ENCODE measurements around the gene JUN.

The JUN gene

DNA sequence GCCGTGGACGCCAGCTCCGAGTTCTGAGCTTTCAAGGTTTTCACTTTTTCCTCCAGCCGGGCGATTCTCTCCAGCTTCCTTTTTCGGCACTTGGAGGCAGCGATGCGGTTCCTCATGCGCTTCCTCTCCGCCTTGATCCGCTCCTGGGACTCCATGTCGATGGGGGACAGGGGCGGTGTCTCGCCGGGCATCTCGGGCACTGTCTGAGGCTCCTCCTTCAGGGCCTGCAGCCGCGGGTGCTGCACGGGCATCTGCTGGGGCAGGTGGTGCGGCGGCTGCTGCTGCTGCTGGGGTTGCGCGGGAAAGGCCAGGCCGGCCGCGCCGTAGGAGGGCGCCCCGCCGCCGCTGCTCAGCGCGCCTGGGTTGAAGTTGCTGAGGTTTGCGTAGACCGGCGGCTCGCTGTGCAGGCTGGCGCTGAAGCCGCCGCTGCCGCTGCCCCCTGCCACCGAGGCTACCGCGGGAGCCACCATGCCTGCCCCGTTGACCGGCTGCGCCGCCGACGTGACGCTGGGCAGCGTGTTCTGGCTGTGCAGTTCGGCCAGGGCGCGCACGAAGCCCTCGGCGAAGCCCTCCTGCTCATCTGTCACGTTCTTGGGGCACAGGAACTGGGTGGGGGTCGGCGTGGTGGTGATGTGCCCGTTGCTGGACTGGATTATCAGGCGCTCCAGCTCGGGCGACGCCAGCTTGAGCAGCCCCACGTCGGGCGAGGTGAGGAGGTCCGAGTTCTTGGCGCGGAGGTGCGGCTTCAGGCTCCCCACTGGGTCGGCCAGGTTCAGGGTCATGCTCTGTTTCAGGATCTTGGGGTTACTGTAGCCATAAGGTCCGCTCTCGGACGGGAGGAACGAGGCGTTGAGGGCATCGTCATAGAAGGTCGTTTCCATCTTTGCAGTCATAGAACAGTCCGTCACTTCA is 1.4 kb downstream of the JUN start:
- DNase-seq, result peak; percentile 71 to 85

DNA sequence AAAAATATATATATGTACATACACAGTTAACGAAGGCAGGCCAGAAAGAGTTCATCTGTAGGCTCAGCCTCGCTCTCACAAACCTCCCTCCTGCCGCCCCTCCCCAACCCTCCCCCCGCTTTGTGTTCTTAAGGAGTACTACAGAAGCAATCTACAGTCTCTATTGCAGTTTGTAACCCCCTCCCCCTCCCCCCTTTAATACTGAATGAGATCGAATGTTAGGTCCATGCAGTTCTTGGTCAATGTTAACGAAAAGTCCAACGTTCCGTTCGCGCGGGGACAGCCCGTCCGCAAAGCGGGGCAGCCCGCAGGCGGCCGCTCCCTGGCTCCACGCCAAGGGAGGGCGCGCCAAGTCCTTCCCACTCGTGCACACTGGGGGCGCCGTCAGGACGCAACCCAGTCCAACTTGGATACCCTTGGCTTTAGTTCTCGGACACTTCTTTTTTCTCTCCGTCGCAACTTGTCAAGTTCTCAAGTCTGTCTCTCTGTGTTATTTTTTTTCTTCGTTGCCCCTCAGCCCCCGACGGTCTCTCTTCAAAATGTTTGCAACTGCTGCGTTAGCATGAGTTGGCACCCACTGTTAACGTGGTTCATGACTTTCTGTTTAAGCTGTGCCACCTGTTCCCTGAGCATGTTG is 2.2 kb downstream of the JUN start:
- DNase-seq, result peak; percentile 71 to 90

DNA sequence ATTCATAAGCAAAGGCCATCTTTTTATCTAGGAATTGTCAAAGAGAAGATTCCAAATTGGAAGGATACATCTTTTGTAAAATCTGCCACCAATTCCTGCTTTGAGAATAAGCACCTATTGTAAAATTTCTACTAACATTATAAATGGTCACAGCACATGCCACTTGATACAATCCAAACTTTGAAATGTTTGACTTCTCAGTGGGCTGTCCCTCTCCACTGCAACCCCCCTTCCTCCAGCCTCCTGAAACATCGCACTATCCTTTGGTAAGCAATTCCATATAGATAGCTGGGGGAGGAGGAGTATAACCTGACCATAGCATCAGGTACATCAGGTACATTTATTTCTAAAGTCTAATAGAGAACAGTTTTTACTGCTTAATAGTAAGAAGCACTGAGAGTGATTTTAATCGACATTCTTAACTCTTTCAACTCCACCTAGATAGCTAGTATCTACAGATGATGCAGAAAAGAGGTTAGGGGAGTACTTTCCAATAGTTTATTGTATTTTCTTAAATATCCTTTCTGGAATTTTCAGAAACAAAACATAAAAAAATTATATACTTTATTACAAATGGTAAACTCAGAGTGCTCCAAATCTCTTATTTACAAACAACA is 2.9 kb downstream of the JUN start:
- peak in 1 of 2 experiments; percentile 42 for DNase-seq

DNA sequence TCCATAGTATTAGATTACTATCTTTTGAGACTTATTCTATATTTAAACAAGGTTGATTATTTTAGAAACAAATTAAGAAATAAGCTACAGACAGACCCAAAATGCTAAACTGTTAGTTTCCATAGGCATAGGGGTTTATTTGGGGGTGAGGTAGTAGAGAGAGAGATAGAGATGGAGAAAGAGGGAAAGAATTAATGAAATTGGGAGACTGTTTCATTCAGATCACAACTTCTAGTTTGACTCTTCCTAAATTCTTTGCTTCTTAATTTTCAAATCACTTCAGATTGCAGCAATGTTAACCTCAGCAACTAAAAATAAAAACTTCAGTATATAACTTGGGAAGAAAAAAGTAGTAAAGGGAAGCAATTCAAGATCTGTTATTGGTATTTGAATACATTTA is 3.4 kb downstream of the JUN start:
- no peak for DNase-seq

DNA sequence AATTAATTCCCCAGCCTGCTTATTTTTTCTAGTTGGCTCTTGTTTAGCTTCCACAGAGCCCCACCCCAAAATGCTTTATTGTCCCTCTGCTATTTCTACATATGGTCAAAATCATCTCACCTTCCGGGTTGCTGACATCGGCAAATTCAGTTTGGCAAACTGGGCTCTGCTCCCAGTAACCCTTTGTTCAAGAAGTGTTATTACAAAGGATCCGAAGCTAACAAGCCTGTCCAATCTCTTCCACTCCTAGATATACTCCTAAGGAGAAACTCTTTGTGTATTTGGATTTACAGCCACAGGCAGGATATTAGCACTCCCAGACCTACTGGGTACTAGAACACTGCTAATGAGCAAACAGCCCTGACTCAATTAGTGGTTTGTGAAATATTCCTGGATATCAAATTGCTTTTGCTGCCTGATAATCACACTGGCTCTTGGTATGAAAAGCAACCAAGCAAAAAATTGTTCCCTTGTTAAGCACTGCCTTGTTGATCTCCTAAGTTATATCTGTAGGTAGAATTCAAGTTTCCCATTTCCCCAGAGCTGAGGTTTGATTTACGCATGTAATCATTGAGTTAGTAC is 4.0 kb downstream of the JUN start:
- peak; percentile 62 to 63 for DNase-seq

DNA sequence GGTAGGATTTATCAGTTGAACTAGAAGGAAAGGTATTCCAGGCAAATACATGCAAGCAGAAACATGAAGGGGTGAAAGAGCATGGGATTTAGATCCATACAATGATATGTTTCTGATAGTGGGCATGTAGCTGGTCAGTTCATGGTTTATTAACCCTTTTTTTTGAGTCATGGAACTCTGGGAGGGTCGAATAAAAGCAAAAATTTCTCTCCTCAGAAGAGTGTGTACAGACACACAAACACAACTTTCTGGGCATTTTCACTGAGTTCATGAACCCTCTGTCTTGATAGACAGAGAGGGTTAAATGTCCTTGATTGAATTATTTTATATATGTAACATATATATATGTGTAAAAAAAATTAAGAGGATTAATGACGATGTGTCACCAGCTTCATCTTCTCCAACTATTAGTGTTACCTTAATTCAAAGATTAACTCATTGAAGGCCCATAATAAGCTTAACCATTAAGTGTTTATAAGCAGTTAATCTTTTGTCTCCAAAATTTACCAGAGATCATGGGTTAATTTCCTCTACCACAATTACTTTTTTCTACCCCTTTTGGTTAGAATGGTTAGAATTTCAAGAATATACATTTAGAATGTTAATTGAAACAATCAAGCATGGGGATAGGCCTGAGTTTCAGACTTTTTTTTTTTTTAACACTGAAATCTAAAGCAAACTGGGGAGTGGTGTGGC is 4.6 kb downstream of the JUN start:
- DNase-seq, result no peak

DNA sequence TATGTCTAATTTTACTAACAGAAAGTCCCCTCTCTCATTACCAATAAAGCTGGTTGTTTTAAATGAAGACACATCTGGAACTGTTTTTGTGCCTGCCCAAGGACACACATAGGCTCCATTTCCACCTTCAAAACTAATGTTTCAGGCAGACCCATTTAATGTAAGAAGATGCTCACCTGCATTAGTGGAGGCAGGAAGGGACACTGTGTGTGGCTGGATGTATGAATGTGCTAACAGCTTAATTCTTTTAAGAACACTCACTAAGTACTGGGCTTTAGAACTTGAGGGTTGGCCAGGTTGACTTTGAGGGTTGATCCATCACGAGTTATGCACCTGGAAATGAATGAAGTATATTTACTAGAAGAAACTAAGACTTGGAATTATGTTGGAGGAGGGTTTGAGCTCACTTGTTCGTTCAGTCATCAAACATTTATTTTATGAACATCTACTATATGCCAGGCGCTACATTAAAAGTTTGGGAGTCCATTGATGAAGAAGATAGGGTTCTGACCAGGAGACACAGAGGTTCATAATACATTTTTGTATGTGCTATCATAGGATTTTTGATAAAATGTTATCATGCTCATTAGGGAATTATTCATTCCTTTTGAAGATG is 5.4 kb downstream of the JUN start:
- DNase-seq, result no peak

DNA sequence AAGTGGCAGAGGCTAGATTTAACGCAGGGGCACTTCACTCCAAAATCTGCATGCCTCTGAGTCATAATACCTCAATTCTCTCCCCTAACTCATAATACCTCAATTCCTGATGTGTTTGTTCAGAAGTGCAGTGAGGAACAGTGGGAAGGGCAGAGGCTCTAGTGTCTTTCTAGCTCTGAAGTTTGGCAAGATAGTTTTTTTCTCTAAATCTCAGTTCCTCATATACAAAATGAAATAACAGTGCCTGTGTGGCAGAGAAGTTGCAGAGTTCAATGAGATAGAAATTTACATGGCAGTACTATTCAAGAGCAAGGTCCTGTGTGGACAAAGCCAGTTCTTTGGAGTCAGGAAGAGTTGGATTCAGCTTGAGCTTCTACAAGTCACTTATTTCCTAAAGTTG is 9.8 kb downstream of the JUN start:
- no peak for DNase-seq

DNA sequence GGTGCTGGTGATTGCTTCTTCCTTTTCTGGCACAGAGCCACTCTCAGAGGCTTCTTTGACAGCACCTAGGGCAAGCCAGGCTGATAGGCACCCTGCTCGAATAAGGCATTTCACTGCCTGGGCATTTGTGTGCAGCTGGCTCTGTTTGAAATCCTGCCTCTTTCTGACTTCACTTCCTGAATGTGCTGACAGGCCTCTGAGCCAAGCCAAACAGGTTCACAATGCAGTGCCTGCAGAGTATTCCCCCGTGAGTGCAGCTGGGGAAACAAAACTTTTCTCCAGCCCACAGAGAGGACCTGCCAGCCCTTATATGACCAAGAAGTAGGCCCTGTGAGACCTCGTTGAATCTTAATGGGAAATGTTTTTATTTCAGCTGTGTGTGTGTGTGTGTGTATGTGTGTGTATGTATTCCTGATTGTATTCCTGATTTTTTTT is 10.4 kb downstream of the JUN start:
- peak in 1 of 2 experiments; percentile 59 for DNase-seq

DNA sequence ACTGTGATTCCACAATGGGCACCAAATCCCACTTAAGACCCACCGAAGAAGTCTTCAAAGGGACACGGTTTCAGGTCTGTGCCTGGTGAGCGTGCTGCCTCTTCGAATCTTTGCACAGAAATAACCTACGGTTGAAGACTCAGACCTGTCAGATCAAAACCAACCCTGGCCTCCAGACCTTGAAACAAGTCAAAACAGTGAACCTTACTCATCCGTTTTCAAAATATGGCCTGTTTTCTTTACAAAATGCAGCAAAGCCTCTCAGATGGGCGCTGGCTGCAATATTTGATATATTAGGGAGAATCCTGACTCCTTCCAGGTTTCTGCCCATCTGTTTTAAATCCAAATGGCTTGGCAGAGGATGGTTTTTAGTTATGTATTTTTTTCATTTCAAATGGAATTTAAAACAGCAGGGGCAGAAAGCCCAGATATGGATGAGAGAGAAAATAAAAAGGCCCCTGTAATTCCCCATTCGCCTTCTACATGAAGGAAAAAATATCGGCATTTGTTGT is 14.0 kb downstream of the JUN start:
- DNase-seq, result peak in 1 of 2 experiments; percentile 76

DNA sequence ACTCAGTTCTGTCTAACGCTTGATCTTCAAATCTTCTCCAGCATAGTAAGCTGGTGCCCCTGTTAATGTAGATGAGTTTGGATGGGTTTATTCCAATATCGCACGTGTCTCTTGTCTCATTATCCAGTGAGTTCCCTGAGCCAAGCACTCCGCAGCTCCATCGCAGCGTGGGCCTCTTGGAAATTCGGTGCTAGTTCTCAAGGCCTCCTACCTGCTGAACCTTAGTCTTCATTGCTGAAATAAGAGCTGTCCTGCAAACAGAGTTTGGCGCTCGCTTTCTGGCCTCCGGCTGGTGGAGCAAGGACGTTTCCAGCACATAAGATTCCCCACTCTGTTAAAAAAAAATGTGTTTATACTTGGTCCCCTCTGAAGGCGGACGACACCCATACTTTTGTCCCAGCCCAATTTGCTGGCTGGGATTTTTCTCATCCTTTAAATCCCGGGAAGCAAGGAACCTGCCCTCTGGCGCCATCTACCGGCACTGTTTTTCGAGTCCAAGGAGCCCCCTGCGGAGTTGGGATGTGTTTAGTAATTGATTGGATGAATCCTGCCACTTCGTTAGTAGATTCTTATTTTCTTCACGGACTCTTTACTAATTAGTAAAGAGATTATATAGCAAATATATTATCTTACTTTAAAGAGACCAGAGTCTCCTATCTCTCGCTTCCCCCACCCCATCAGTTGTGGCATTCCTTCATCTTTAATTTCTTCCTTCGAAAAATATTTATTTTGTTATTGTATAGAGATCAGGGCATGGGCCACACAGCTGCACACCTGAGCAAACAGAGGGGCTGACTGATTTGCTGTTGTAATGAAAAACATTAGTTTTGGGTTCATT is 14.7 kb downstream of the JUN start:
- DNase-seq, result peak; percentile 82 to 88

DNA sequence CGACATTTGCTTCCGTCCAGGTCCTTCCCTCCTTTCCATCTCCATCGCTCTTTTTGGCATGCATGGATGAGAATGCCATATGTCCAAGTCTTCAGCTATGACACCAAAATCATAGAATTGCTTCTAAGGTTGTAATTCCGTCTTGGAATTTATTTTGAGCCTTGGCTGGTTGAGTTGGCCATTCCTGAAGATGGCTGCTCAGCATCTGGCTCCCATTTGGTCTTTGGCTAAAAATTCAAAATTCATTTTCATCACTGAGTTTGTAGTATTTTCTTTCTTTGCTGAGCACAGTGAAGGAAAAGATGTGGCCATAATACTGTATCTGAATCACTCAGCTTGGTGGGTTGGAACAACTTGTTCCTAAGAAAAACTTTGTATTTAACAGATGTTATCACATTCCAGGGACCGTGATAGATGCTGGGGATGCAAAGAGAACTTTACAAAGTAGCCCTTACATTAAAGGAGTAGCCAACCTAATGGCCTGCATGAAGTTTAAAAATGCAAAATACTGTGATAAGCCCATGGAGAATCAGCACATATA is 15.6 kb downstream of the JUN start:
- peak in 1 of 2 experiments; percentile 45 for DNase-seq

DNA sequence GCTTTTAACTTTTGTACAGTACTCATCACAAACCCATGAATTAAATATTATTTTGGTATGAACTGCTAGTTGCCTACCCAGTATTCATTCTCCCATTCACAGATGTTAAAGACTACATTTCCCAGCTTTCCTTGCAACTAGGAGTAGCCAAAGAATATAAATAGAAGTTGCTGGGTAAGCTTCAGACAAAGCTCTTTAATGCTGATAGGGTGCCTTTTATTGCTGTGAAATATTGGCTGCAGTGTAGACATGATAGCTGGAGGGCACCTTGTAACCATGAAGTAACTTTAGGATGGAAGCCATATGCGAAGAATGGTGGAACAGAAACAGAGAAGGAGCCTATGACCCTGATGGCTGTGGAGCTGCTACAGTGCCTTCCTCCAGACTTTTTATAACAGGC is 16.7 kb downstream of the JUN start:
- DNase-seq, result no peak

DNA sequence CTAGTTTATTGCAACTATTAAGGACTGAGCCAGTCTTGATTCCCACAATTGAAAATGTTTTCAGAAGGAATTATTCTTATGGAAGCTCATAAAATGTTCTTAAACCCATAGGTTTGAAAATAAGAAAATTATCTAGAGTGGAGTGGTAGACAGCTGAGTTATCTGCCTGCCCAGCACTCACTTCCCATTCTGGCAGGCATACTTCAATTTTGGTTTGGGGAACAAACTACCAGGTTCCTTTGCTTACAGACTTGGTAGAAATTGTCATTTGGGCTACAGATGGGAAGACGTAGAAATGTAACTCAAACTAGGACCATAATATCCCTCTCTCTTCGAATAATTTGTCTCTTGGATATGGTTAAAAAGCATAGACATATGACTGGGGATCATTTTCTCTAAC is 18.4 kb downstream of the JUN start:
- no peak for DNase-seq

DNA sequence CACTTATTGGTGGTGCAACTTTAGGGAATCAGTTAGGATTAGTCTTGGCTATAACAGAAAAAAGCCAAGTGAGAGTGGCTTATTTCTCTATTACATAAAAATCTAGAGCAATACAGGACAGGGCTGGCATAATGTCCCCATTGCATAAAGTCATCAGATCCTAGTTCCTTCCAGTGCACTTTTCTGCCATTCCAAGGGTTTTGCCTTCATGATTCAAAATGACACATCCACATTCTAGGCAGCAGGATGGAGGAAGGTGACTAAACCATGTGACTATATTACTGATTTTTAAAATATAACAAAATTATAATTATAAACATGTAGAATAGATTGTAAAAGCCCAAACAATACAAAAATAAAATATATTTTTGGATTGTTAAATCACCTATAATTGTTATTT is 18.8 kb downstream of the JUN start:
- DNase-seq, result no peak

DNA sequence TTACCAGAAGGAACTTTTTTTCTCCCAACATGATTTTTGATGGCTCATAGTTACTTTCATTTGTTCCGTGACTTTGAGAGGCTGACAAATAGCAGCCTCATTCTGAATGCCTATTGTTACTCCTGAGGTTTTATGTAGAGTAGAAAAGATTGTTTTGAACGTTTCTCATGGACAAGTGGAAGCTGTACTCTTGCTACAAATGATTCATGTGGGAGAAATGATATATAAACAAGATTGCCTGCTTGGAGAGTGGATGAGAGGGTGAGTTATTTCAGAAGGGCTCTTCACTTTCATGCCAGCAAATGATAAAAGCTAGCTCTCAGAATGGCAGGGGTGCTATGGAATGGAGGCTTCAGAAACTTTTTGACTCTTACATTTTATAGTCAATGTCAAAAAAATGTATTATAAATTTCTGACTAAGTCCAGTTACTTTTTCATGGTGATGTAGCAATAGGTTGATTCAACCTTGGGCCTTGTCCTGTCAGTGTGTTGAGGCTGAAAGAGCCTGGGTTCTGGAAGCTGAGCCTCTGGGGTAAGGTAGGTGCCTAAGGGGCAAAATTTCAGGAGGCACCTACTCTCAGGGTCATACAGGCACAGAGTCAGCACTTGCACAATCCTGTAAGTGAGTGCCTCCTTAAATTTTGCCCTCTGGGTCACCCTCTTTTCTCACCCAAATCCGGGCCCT is 19.4 kb downstream of the JUN start:
- DNase-seq, result no peak

DNA sequence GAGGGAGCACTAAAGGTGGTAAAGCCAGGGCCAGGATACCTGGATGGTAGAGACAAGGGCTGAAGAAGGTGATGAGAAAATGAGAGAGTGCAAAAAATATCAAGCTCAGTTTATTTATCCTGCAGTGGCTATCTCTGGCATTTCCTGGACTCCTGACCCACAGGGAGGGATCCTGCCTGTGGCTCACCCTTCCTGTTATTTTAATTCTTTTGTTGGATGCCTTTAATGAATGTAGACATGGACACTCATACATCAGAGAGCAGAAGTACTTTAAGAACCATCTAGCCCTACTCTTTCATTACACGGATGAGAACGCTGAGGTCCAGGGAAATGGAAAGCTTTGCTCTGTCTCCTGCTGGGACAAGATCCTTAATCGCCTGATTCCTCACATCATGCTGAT is 20.6 kb downstream of the JUN start:
- DNase-seq, result no peak

DNA sequence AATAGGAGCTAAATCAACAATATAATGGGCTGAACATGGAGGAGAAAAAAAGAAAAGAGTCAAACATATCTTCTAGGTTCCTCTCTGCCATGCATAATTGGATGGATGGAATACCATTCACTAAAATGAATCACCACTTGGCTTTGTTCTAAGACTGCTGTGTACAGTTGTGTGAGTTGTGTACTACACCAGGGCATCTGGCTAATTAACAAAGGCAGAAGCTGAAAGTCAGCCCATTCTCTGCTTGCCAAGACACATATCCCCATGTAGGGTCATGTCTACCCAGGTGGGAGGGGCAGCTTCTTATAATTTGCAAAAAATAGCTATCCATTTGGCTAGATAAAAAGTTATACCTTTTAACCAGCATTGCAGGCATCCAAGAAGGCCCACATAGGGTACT is 21.0 kb downstream of the JUN start:
- peak in 1 of 2 experiments; percentile 60 for DNase-seq

DNA sequence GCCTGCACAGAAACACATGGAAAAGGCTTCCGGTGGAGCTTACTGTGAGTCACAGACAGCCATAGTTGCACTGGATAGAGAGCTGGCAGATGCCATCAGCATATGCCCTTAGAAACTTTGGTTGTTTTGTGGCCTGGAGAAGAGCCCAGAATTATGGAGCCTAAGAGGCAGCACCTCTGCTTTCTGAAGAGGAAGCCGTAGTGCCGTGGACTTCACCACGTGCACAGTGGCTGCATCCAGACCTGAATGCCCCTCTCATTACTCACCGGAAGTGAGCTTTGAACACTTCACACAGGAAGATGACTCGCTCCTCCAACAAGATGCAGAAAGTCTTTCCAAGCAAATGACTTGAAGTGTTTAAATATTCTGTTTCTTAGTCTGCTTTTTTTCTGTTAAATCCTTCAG is 28.4 kb downstream of the JUN start:
- DNase-seq, result peak; percentile 61 to 96

Data from NCI-H446 (cell line).